Esophagus muscularis mucosa (tissue), 4 donors: ENCODE results near the gene CMTR1. TPM values are rescaled to one million over a fixed set of nuclear protein-coding genes. Genes with fewer than 3 reads are reported as not detected.

ENCODE experiments used
- DNase-seq: peaks from one replicate; pipeline ENCODE4 v3.0.0-alpha.2; 2017; ENCODE audit errors: extremely low spot score
- H3K27ac ChIP-seq, 4 donors: fragments of 200-600 bp; sonication (generic); replicated peaks in 1 of 4; 1 replicate in 3 of 4; 2 replicates in 1 of 4; pipeline ENCODE4 v1.5.1; 2016 to 2019; ENCODE audit warnings: mild to moderate bottlenecking in 1 of 4
- H3K27me3 ChIP-seq, 4 donors: fragments of 200-600 bp; sonication (generic); one replicate each; pipeline versions ENCODE4 v1.5.1 to v1.6.0; 2016 to 2019
- H3K36me3 ChIP-seq, 4 donors: fragments of 200-600 bp; sonication (generic); one replicate each; pipeline ENCODE4 v1.5.1; 2016 to 2019
- H3K4me1 ChIP-seq, 4 donors: fragments of 200-600 bp; sonication (generic); one replicate each; pipeline ENCODE4 v1.5.1; 2016 to 2019
- H3K4me3 ChIP-seq, 4 donors: fragments of 200-600 bp; sonication (generic); 1 replicate in 2 of 4; 2 replicates in 2 of 4; pipeline ENCODE4 v1.5.1; 2016 to 2019; ENCODE audit warnings: mild to moderate bottlenecking in 4 of 4, moderate library complexity in 1 of 4
- H3K9me3 ChIP-seq, 4 donors: fragments of 200-600 bp; sonication (generic); 1 replicate in 3 of 4; 2 replicates in 1 of 4; pipeline ENCODE4 v1.5.1; 2016 to 2019
- CTCF ChIP-seq, 3 experiments: fragments of 200-600 bp in 2 of 3; fragments of 450-650 bp in 1 of 3; sonication (generic) in 2 of 3; IDR thresholded peaks; one replicate each; pipeline ENCODE4 v1.5.1; 2017 to 2019; ENCODE audit warnings: antibody characterized with exemption in 3 of 3, mild to moderate bottlenecking in 2 of 3, moderate library complexity in 1 of 3
- EP300 ChIP-seq: sonication (generic); formaldehyde crosslinking; IDR thresholded peaks from one replicate; pipeline ENCODE4 v1.6.1; 2017; ENCODE audit warnings: antibody characterized with exemption
- POLR2A ChIP-seq: fragments of 450-650 bp; IDR thresholded peaks from one replicate; pipeline ENCODE4 v1.6.1; 2017; ENCODE audit warnings: antibody characterized with exemption, moderate library complexity, mild to moderate bottlenecking, low read depth
- POLR2AphosphoS5 ChIP-seq, 2 donors: sonication (generic); formaldehyde crosslinking; IDR thresholded peaks; one replicate each; pipeline ENCODE4 v1.6.1; 2017; ENCODE audit warnings: antibody characterized with exemption in 2 of 2
- WGBS: methylation state at CpG from one replicate; pipeline ENCODE4 v1.1.5; 2018; 5-methylcytosine and 5-hydroxymethylcytosine counted together
- intact Hi-C: fragments of 100-400 bp; cut with DNase I; formaldehyde crosslinking; loops from one replicate; pipeline ENCODE4 v1.15.1; 2023
- total RNA-seq, 4 donors: library from RNA; depleted of rRNA; stranded (reverse); fragments of >200 nt; gene quantifications; one replicate each; pipeline versions ENCODE4 v1.1.0 to v1.2.1, GENCODE V29; 2016

The CMTR1 gene
- total RNA-seq, 4 donors from 2014 or later: 32.3 to 44.5 (median 35.9) TPM

DNA sequence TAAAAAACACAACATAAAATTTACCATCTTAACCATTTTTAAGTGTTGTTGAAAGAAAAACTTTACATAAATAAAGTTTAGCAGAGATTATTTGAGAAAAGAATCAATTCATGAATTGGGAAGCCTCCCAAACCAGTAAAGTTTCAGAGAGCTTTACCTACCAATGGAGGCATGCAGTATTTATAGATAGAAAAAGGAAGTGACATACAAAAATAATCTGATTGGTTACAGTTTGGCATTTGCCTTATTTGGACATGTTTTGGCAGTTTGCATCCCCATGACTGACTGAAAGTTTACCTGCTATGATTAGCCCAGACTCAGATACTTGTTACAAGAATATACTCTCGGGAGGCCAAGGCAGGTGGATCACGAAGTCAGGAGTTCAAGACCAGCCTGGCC is 3.7 kb upstream of the CMTR1 start:
- Histone ChIP-seq H3K27ac (no peak overlapping the region), H3K36me3 (no peaks in the 10 kb centered on the region), H3K4me1 (peaks cover 10 to 16% (median 15%) of the 10 kb centered on the region in 4 donors), H3K9me3 (peaks cover 0 to 10% (median 0%) of the 10 kb centered on the region in 4 donors), H3K27me3 (peaks cover 0 to 3% (median 0%) of the 10 kb centered on the region in 4 donors), H3K4me3 (no peak overlapping the region)
- no peak for DNase-seq
- TF ChIP-seq POLR2AphosphoS5 (IDR thresholded peaks at IDR 0.05) (no peak), EP300 (no peak), POLR2A (no peak), CTCF (IDR thresholded peaks at IDR 0.05) (no peak)
- 69% methylated on average over 2 of the region's 2 CpGs for WGBS
- intact Hi-C loops: no loop called here

DNA sequence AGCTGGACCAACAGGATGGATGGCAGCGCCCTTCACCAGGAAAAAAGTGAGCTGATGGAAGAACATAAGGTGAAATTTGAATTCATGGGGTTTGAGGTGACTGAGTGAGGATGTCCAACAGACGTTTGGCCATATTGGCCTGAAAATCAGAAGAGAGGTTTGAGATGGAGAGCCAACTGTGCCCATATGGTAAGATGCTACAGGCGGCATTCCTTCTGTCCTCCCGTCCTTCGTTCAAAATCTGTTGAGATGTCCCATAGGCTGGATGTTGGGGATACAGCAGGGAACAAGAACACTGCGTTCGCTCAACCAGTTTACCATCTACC is 468 bp upstream of the CMTR1 start:
- H3K4me1 ChIP-seq: peaks cover 15 to 33% (median 20%) of the 10 kb centered on the region in 4 donors
- H3K4me3 ChIP-seq: peak overlapping the region; percentile 80 to 96 (median 92)
- peak overlapping the region; percentile 90 to 94 (median 92) for H3K27ac ChIP-seq
- intact Hi-C loops: no loop called here
- TF ChIP-seq POLR2AphosphoS5 (IDR thresholded peaks at IDR 0.05) (no peak), EP300 (no peak), POLR2A (no peak), CTCF (IDR thresholded peaks at IDR 0.05) (no peak)
- 16% methylated on average over 7 of the region's 7 CpGs for WGBS
- peaks cover 18 to 22% (median 20%) of the 10 kb centered on the region in 4 donors for H3K36me3 ChIP-seq
- no peak for DNase-seq
- H3K9me3 ChIP-seq: no peaks in the 10 kb centered on the region
- no peaks in the 10 kb centered on the region for H3K27me3 ChIP-seq

DNA sequence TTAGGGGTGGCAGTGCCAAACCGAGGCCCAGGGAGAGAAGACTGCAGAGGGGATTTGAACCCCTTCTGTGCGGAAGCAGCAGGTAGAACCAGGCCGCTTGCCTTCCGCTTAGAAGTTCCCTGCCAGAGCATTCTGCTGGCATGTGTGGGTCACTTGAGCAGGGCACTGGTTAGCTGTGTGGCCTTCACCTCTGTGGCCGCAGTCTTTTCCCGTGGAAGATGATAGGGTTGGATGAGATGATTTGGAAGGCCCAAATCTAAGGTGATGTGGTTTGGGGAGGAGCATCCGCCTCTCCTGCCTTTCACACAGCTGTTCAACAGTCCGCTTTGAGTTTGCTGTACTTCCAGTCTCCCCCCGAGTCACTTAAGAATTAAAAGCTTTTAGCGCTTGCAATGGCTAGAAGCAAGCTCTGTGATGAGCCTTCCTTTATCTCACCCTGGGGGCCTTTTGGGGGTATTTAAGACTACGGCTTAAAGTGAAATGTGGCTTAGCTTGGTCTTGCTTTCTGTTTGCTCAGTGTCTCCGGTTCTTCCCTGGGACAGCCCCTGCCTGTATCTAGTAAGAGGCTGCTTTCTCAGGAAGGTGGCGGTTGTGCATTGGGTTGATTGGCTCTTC is 743 bp downstream of the CMTR1 start:
- intact Hi-C loops: no loop called here

DNA sequence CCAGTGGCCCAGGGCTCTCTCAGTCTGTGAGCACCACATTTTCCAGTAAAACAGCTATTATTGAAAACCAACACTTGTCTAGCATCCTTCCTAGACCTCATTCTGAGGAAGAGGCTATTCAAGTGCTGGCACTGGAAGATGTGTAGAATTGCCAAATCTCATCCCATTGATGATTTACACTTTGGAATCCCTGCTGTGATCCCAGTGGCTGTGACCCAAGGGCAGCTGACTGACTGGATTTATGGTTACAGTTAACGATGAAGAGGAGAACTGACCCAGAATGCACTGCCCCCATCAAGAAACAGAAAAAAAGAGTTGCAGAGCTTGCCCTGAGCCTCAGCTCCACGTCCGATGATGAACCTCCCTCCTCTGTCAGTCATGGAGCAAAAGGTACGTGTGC is 2.4 kb downstream of the CMTR1 start:
- Histone ChIP-seq H3K27ac (no peak overlapping the region), H3K36me3 (peaks cover 23 to 47% (median 38%) of the 10 kb centered on the region in 4 donors), H3K9me3 (no peaks in the 10 kb centered on the region), H3K27me3 (no peaks in the 10 kb centered on the region), H3K4me3 (no peak overlapping the region), H3K4me1 (peaks cover 19 to 39% (median 34%) of the 10 kb centered on the region in 4 donors)
- no peak for TF ChIP-seq CTCF (IDR thresholded peaks at IDR 0.05)
- TF ChIP-seq POLR2AphosphoS5 (IDR thresholded peaks at IDR 0.05): no peak
- TF ChIP-seq EP300: no peak
- TF ChIP-seq POLR2A: no peak
- intact Hi-C loops: no loop called here
- no peak for DNase-seq
- WGBS: 73% methylated on average over 4 of the region's 4 CpGs

More for the DNA sequence above, 743 bp downstream of the CMTR1 start:
- H3K4me3 ChIP-seq: peak overlapping the region; percentile 80 to 96 (median 92)
- H3K27ac ChIP-seq: peak overlapping the region; percentile 90 to 94 (median 92)
- TF ChIP-seq POLR2AphosphoS5 (IDR thresholded peaks at IDR 0.05) (no peak), CTCF (IDR thresholded peaks at IDR 0.05) (no peak), EP300 (no peak), POLR2A (no peak)
- H3K27me3 ChIP-seq: no peaks in the 10 kb centered on the region
- H3K4me1 ChIP-seq: peaks cover 15 to 39% (median 25%) of the 10 kb centered on the region in 4 donors
- no peak for DNase-seq
- peaks cover 23 to 34% (median 32%) of the 10 kb centered on the region in 4 donors for H3K36me3 ChIP-seq
- H3K9me3 ChIP-seq: no peaks in the 10 kb centered on the region
- WGBS: 13% methylated on average over 8 of the region's 13 CpGs
